GM18951 (cell line): Measurements from ENCODE around the gene TENM4.
"Not testable (repeated sequence)": the region's sequence is repeated elsewhere in the genome, so short reads cannot be mapped to it uniquely, and the experiment has no call there.

ENCODE experiments used
- POLR2A ChIP-seq: IDR thresholded peaks from 4 replicates; pipeline ENCODE4 v1.6.1; 2011; ENCODE audit warnings: mild to moderate bottlenecking; ENCODE audit not compliant: insufficient read length, insufficient read depth; ENCODE audit errors: extremely low read depth
- in situ Hi-C: fragments of 300-500 bp; cut with MboI; formaldehyde crosslinking; loops from one replicate; pipeline ENCODE4 v1.12.0; 2022; ENCODE audit warnings: low sequenced_read_pairs, mixed read lengths, inconsistent platforms; ENCODE audit not compliant: unreplicated experiment

TENM4 gene

GRCh38 chr11:78987748-78988147 is 453.1 kb downstream of the TENM4 start:
- in situ Hi-C loops: no loop called here
- no peak for TF ChIP-seq POLR2A

- no peak for TF ChIP-seq POLR2A
- in situ Hi-C loops: no loop called here
Observed at GRCh38 chr11:78986305-78986704, 454.5 kb downstream of the TENM4 start.

GRCh38 chr11:78985663-78986062 is 455.2 kb downstream of the TENM4 start:
- TF ChIP-seq POLR2A: no peak
- in situ Hi-C loops: no loop called here

GRCh38 chr11:78982473-78982872 is 458.4 kb downstream of the TENM4 start:
- TF ChIP-seq POLR2A: no peak
- in situ Hi-C loops: no loop called here

- in situ Hi-C loops: no loop called here
- TF ChIP-seq POLR2A: no peak
Observed at GRCh38 chr11:78981153-78981552, 459.7 kb downstream of the TENM4 start.

GRCh38 chr11:78978831-78979230 is 462.0 kb downstream of the TENM4 start:
- no peak for TF ChIP-seq POLR2A
- in situ Hi-C loops: no loop called here

GRCh38 chr11:78977848-78978247 is 463.0 kb downstream of the TENM4 start:
- in situ Hi-C loops: not testable (repeated sequence)

GRCh38 chr11:78977009-78977408 is 463.8 kb downstream of the TENM4 start:
- in situ Hi-C loops: no loop called here

GRCh38 chr11:78975081-78975480 is 465.7 kb downstream of the TENM4 start:
- no peak for TF ChIP-seq POLR2A
- in situ Hi-C loops: no loop called here

More at GRCh38 chr11:78977009-78977408, 463.8 kb downstream of the TENM4 start:
- TF ChIP-seq POLR2A: no peak

GRCh38 chr11:78973876-78974275 is 467.0 kb downstream of the TENM4 start:
- in situ Hi-C loops: no loop called here
- TF ChIP-seq POLR2A: no peak

GRCh38 chr11:78972590-78972989 is 468.2 kb downstream of the TENM4 start:
- no peak for TF ChIP-seq POLR2A

GRCh38 chr11:78972177-78972576 is 468.7 kb downstream of the TENM4 start:
- TF ChIP-seq POLR2A: no peak
- in situ Hi-C loops: no loop called here

More at GRCh38 chr11:78972590-78972989, 468.2 kb downstream of the TENM4 start:
- in situ Hi-C loops: no loop called here

- in situ Hi-C loops: no loop called here
- no peak for TF ChIP-seq POLR2A
Observed at GRCh38 chr11:78967811-78968210, 473.0 kb downstream of the TENM4 start.

GRCh38 chr11:78965432-78965831 is 475.4 kb downstream of the TENM4 start:
- in situ Hi-C loops: no loop called here
- no peak for TF ChIP-seq POLR2A
